Measurements from ENCODE around the gene CRIP2. TPM values are rescaled to one million over a fixed set of nuclear protein-coding genes. Genes with fewer than 3 reads are reported as not detected.
A peak's percentile ranks its signal among the peaks of the same experiment; 100 is the strongest.

The CRIP2 gene
- total RNA-seq, 4 donors from 2014 or later: 31.4 to 47.1 (median 38.8) TPM

GRCh38 chr14:105490267-105490571 is 15.6 kb downstream of the CRIP2 start:
- no peaks in the 10 kb centered on the region for H3K36me3 ChIP-seq
- TF ChIP-seq POLR2A (IDR thresholded peaks at IDR 0.05) (no peak), CTCF (IDR thresholded peaks at IDR 0.05 in 4 of 5, conservative IDR thresholded peaks at IDR 0.05 in 1 of 5) (no peak)
- H3K27me3 ChIP-seq: peaks cover 0 to 8% (median 5%) of the 10 kb centered on the region in 3 donors
- peak; percentile 13 to 18 for ATAC-seq
- intact Hi-C loops (cut with DNase I; ENCODE audit: low total_unique reads): loop anchor here (1.0 to 10.0 kb wide), 5 partner anchors 9 to 325 kb away; partner anchors contain the start of genes CRIP2 and JAG2
- DNase-seq: no peak
- peak overlapping the region; percentile 81 to 93 (median 86) for H3K27ac ChIP-seq
- peak overlapping the region; percentile 67 to 91 (median 70) for H3K4me3 ChIP-seq
- in situ Hi-C loops (cut with MboI; ENCODE audit: low sequenced_read_pairs in 4 of 4): loop anchor here in 1 of 4 donors (25.0 kb wide), 1 partner anchor 128 kb away; no protein-coding TSS in a partner anchor
- peaks cover 23 to 29% of the 10 kb centered on the region in 2 donors for H3K4me1 ChIP-seq
- H3K9me3 ChIP-seq: no peaks in the 10 kb centered on the region

GRCh38 chr14:105490572-105491365 is 16.1 kb downstream of the CRIP2 start, which contains the start of gene TEDC1:
Gene TEDC1 (plus strand): TSS chr14:105491246. CDS start chr14:105491376, 130 bp downstream.
- peaks cover 0 to 3% (median 1%) of the 10 kb centered on the region in 3 donors for H3K27me3 ChIP-seq
- in situ Hi-C loops (cut with MboI; ENCODE audit: low sequenced_read_pairs in 4 of 4) (loop anchor here in 1 of 4 donors (25.0 kb wide), 1 partner anchor 128 kb away; no protein-coding TSS in a partner anchor), intact Hi-C loops (cut with DNase I; ENCODE audit: low total_unique reads) (loop anchor here (1.0 to 10.0 kb wide), 6 partner anchors 9 to 326 kb away; partner anchors contain the start of genes CRIP2 and JAG2)
- H3K9me3 ChIP-seq: no peaks in the 10 kb centered on the region
- H3K27ac ChIP-seq: peak within 1 kb of the TSS; percentile 81 to 93 (median 86)
- H3K4me1 ChIP-seq: peaks cover 23 to 35% of the 10 kb centered on the region in 2 donors
- TF ChIP-seq CTCF (IDR thresholded peaks at IDR 0.05 in 4 of 5, conservative IDR thresholded peaks at IDR 0.05 in 1 of 5) (peak; percentile 67 to 98 (median 96)), POLR2A (IDR thresholded peaks at IDR 0.05) (peak; percentile 68 to 74)
- no peaks in the 10 kb centered on the region for H3K36me3 ChIP-seq
- ATAC-seq: peak; percentile 88 to 95
- peak within 1 kb of the TSS; percentile 67 to 91 (median 76) for H3K4me3 ChIP-seq
- DNase-seq: peak; percentile 100

GRCh38 chr14:105491366-105491973 is 16.8 kb downstream of the CRIP2 start:
- no peaks in the 10 kb centered on the region for H3K9me3 ChIP-seq
- in situ Hi-C loops (cut with MboI; ENCODE audit: low sequenced_read_pairs in 4 of 4) (loop anchor here in 1 of 4 donors (25.0 kb wide), 1 partner anchor 129 kb away; no protein-coding TSS in a partner anchor), intact Hi-C loops (cut with DNase I; ENCODE audit: low total_unique reads) (loop anchor here (1.0 to 10.0 kb wide), 4 partner anchors 17 to 327 kb away; partner anchors contain the start of genes CRIP2 and JAG2)
- DNase-seq (peak; percentile 31 to 69), ATAC-seq (peak in 1 of 2 donors; percentile 2)
- H3K4me1 ChIP-seq: peaks cover 18 to 42% of the 10 kb centered on the region in 2 donors
- no peaks in the 10 kb centered on the region for H3K27me3 ChIP-seq
- peak in 1 of 2 donors; percentile 36 for TF ChIP-seq POLR2A (IDR thresholded peaks at IDR 0.05)
- TF ChIP-seq CTCF (IDR thresholded peaks at IDR 0.05 in 4 of 5, conservative IDR thresholded peaks at IDR 0.05 in 1 of 5): no peak
- peak overlapping the region; percentile 74 to 89 (median 80) for H3K27ac ChIP-seq
- H3K4me3 ChIP-seq: peak overlapping the region; percentile 59 to 85 (median 71)
- no peaks in the 10 kb centered on the region for H3K36me3 ChIP-seq

GRCh38 chr14:105492031-105492970 is 17.7 kb downstream of the CRIP2 start:
- intact Hi-C loops (cut with DNase I; ENCODE audit: low total_unique reads): loop anchor here (10.0 kb wide), 1 partner anchor 328 kb away; the partner anchor contains the start of gene JAG2
- no peak for ATAC-seq
- TF ChIP-seq POLR2A (IDR thresholded peaks at IDR 0.05) (no peak), CTCF (IDR thresholded peaks at IDR 0.05 in 4 of 5, conservative IDR thresholded peaks at IDR 0.05 in 1 of 5) (no peak)
- H3K36me3 ChIP-seq: no peaks in the 10 kb centered on the region
- H3K9me3 ChIP-seq: no peaks in the 10 kb centered on the region
- peaks cover 16 to 44% of the 10 kb centered on the region in 2 donors for H3K4me1 ChIP-seq
- peak overlapping the region in 3 of 4 donors; percentile 77 to 89 (median 84) for H3K27ac ChIP-seq
- H3K4me3 ChIP-seq: peak overlapping the region in 1 of 4 donors; percentile 85
- no peaks in the 10 kb centered on the region for H3K27me3 ChIP-seq
- in situ Hi-C loops (cut with MboI; ENCODE audit: low sequenced_read_pairs in 4 of 4): loop anchor here in 1 of 4 donors (25.0 kb wide), 1 partner anchor 130 kb away; no protein-coding TSS in a partner anchor
- peak; percentile 9 to 41 for DNase-seq

Measured in gastrocnemius medialis (tissue), 4 donors.